ENCODE measurements around the gene PKNOX1.
"Not testable (repeated sequence)": the region's sequence is repeated elsewhere in the genome, so short reads cannot be mapped to it uniquely, and the experiment has no call there.

The PKNOX1 gene

GRCh38 chr21:42973991-42974831, at the start of gene PKNOX1:
PKNOX1 (plus strand) TSS chr21:42974562; CDS start chr21:43004382, 29,820 bp downstream.
- peaks cover 16% of the 10 kb centered on the region; the same call in 1 of the 2 replicates for H3K9me3 ChIP-seq (ENCODE audit: insufficient read depth, low read length)
- peak within 1 kb of the TSS; percentile 88 for H3K4me3 ChIP-seq (ENCODE audit: insufficient read length, low read depth)
- TF ChIP-seq SUZ12 (IDR thresholded peaks at IDR 0.05; ENCODE audit: extremely low read depth, insufficient read depth, insufficient read length) = no peak
- TF ChIP-seq YY1 (IDR thresholded peaks at IDR 0.05; ENCODE audit: insufficient read depth, insufficient read length) = no peak
- no peak for TF ChIP-seq ZNF274 (IDR thresholded peaks at IDR 0.05; ENCODE audit: low read depth, low read length)
- DNase-seq (ENCODE audit: low read depth, low spot score) = peak; percentile 100
- peaks cover 23% of the 10 kb centered on the region for H3K36me3 ChIP-seq (ENCODE audit: insufficient read depth, insufficient read length, low read length)
- no peaks in the 10 kb centered on the region for H3K27me3 ChIP-seq (ENCODE audit: insufficient read depth, insufficient read length)
- H3K9ac ChIP-seq (ENCODE audit: insufficient read length, low read depth) = peak within 1 kb of the TSS; percentile 96
- peaks cover 24% of the 10 kb centered on the region for H3K4me1 ChIP-seq (ENCODE audit: insufficient read depth, insufficient read length)

GRCh38 chr21:42925114-42925926, 49.0 kb upstream of the PKNOX1 start, which contains the start of gene ERVH48-1:
ERVH48-1 (minus strand) TSS chr21:42925630; CDS start chr21:42919006, 6,624 bp downstream.
- H3K36me3 ChIP-seq (ENCODE audit: insufficient read depth, insufficient read length, low read length) = peaks cover 27% of the 10 kb centered on the region
- H3K4me3 ChIP-seq (ENCODE audit: insufficient read length, low read depth) = peak within 1 kb of the TSS; percentile 41
- DNase-seq (ENCODE audit: low read depth, low spot score) = no peak
- H3K4me1 ChIP-seq (ENCODE audit: insufficient read depth, insufficient read length) = peaks cover 9% of the 10 kb centered on the region
- peak within 1 kb of the TSS; percentile 81 for H3K9ac ChIP-seq (ENCODE audit: insufficient read length, low read depth)
- H3K27me3 ChIP-seq (ENCODE audit: insufficient read depth, insufficient read length) = no peaks in the 10 kb centered on the region
- H3K9me3 ChIP-seq (ENCODE audit: insufficient read depth, low read length) = no peaks in the 10 kb centered on the region
- TF ChIP-seq SUZ12 (IDR thresholded peaks at IDR 0.05; ENCODE audit: extremely low read depth, insufficient read depth, insufficient read length) = no peak
- TF ChIP-seq YY1 (IDR thresholded peaks at IDR 0.05; ENCODE audit: insufficient read depth, insufficient read length) = no peak
- no peak for TF ChIP-seq ZNF274 (IDR thresholded peaks at IDR 0.05; ENCODE audit: low read depth, low read length)

- not testable (repeated sequence) for DNase-seq (ENCODE audit: low read depth, low spot score); H3K36me3 ChIP-seq (ENCODE audit: insufficient read depth, insufficient read length, low read length); H3K4me3 ChIP-seq (ENCODE audit: insufficient read length, low read depth); H3K9me3 ChIP-seq (ENCODE audit: insufficient read depth, low read length); H3K27me3 ChIP-seq (ENCODE audit: insufficient read depth, insufficient read length)
- peak overlapping the region; percentile 89 for H3K9ac ChIP-seq (ENCODE audit: insufficient read length, low read depth)
- H3K4me1 ChIP-seq (ENCODE audit: insufficient read depth, insufficient read length) = peaks cover 17% of the 10 kb centered on the region
Measured at GRCh38 chr21:42927474-42928200, 46.7 kb upstream of the PKNOX1 start.

DNA sequence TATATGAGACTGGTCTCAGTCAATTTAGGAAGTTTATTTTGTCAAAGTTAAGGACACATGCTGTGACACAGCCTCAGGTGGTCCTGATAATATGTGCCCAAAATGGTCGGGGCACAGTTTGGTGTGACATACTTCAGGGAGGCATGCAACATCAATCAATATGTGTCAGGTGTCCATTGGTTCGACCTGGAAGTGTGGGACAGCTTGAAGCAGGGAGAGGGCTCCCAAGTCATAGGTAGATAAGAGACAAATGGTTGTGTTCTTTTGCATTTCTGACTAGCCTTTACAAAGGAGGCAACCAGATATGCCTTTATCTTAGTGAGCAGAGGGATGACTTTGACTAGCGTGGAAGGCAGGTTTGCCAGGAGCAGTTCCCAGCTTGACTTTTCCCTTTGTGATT, 44.4 kb upstream of the PKNOX1 start:
- TF ChIP-seq YY1 (IDR thresholded peaks at IDR 0.05; ENCODE audit: insufficient read depth, insufficient read length) (no peak), ZNF274 (IDR thresholded peaks at IDR 0.05; ENCODE audit: low read depth, low read length) (no peak), SUZ12 (IDR thresholded peaks at IDR 0.05; ENCODE audit: extremely low read depth, insufficient read depth, insufficient read length) (no peak)
- H3K4me1 ChIP-seq (ENCODE audit: insufficient read depth, insufficient read length) = peaks cover 17% of the 10 kb centered on the region
- no peak overlapping the region for H3K9ac ChIP-seq (ENCODE audit: insufficient read length, low read depth)
- DNase-seq (ENCODE audit: low read depth, low spot score) = no peak
- no peak overlapping the region for H3K4me3 ChIP-seq (ENCODE audit: insufficient read length, low read depth)
- no peaks in the 10 kb centered on the region for H3K36me3 ChIP-seq (ENCODE audit: insufficient read depth, insufficient read length, low read length)
- H3K27me3 ChIP-seq (ENCODE audit: insufficient read depth, insufficient read length) = no peaks in the 10 kb centered on the region
- no peaks in the 10 kb centered on the region for H3K9me3 ChIP-seq (ENCODE audit: insufficient read depth, low read length)

DNA sequence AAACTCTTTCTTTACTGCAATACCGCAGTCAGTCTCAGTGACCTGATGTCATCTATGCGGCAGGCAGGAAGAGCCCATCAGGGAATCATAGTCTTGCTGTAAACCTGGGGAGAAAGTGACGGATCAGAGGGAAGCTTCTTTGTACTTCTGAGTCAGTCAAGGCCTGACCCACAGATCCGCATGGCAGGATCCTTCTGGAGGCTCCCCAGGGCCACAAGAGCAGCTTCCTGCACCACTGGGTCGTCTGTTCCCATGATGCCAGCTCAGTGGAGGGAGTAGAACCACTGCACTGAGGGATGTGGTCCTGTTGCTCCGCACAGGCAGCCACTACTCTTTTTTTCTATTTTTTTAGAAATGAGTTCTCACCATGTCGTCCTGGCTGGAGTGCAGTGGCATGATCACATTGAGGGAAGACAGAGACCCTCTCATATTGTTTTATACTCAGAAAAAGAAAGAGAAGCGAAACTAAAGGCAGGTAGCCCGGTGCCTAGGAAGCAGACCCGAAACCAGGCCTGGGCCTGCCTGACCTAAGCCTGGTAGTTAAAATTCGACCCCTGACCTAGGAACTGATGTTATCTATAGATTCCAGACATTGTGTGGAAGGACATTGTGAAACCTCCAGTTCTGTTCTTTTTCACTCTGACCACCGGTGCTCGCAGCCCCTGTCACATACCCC, 42.7 kb upstream of the PKNOX1 start:
- no peak for TF ChIP-seq ZNF274 (IDR thresholded peaks at IDR 0.05; ENCODE audit: low read depth, low read length)
- no peak for TF ChIP-seq YY1 (IDR thresholded peaks at IDR 0.05; ENCODE audit: insufficient read depth, insufficient read length)
- TF ChIP-seq SUZ12 (IDR thresholded peaks at IDR 0.05; ENCODE audit: extremely low read depth, insufficient read depth, insufficient read length) = no peak
- Histone ChIP-seq H3K4me3 (ENCODE audit: insufficient read length, low read depth) (no peak overlapping the region), H3K9ac (ENCODE audit: insufficient read length, low read depth) (peak overlapping the region; percentile 29), H3K4me1 (ENCODE audit: insufficient read depth, insufficient read length) (peaks cover 11% of the 10 kb centered on the region), H3K36me3 (ENCODE audit: insufficient read depth, insufficient read length, low read length) (no peaks in the 10 kb centered on the region), H3K9me3 (ENCODE audit: insufficient read depth, low read length) (no peaks in the 10 kb centered on the region), H3K27me3 (ENCODE audit: insufficient read depth, insufficient read length) (no peaks in the 10 kb centered on the region)
- DNase-seq (ENCODE audit: low read depth, low spot score) = no peak

- not testable (repeated sequence) for H3K9ac ChIP-seq (ENCODE audit: insufficient read length, low read depth); H3K4me3 ChIP-seq (ENCODE audit: insufficient read length, low read depth); H3K36me3 ChIP-seq (ENCODE audit: insufficient read depth, insufficient read length, low read length); H3K27me3 ChIP-seq (ENCODE audit: insufficient read depth, insufficient read length); H3K4me1 ChIP-seq (ENCODE audit: insufficient read depth, insufficient read length); H3K9me3 ChIP-seq (ENCODE audit: insufficient read depth, low read length); DNase-seq (ENCODE audit: low read depth, low spot score)
Measured at GRCh38 chr21:42932378-42933136, 41.8 kb upstream of the PKNOX1 start.

DNA sequence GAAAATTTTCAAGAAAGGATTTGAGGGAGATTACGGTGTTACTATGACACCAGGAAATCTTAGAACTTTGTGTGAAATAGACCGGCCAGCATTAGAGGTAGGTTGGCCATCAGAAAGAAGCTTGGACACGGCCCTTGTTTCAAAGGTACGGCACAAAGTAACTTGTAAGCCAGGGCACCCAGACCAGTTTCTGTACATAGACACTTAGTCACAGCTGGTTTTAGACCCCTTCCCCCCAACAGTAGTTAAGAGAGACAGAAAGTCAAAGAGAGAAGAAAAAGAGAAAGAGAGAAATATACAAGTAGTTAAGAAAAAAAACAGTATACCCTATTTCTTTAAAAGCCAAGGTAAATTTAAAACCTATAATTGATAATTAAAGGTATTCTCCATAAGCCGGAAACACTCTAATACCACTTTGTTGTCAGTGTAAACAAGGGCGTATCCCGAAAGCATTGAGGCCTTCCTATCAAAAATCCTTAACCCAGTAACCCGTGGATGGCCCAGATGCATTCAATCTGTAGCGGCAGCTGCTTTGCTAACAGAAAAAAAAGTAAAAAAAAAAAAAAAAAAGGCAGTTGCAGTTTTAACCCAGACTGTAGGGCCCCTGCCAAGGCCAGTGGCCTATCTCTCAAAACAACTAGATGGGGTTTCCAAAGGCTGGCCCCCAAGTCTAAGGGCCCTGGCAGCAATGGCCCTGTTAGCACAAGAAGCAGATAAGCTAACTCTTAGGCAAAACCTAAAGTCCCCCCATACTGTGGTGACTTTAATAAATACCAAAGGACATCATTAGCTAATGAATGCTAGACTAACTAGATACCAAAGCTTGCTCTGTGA, 41.0 kb upstream of the PKNOX1 start:
- not testable (repeated sequence) for H3K9ac ChIP-seq (ENCODE audit: insufficient read length, low read depth); DNase-seq (ENCODE audit: low read depth, low spot score); H3K4me1 ChIP-seq (ENCODE audit: insufficient read depth, insufficient read length)

DNA sequence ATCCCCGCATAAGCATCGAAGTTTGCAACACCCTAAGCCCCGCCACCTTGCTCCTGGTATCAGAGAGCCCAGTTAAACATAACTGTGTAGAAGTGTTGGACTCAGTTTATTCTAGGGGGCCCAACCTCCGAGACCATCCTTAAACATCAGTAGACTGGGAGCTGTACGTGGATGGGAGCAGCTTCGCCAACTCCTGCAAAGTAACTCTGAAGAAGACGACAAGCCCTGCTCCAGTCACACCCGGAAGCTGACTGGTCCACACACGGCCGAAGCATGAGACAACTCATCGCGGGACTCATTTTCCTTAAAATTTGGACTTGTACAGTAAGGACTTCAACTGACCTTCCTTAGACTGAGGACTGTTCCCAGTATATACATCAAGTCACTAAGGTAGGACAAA, 40.4 kb upstream of the PKNOX1 start:
- not testable (repeated sequence) for H3K4me3 ChIP-seq (ENCODE audit: insufficient read length, low read depth); H3K9me3 ChIP-seq (ENCODE audit: insufficient read depth, low read length); H3K9ac ChIP-seq (ENCODE audit: insufficient read length, low read depth); H3K27me3 ChIP-seq (ENCODE audit: insufficient read depth, insufficient read length); H3K36me3 ChIP-seq (ENCODE audit: insufficient read depth, insufficient read length, low read length); DNase-seq (ENCODE audit: low read depth, low spot score)
- H3K4me1 ChIP-seq (ENCODE audit: insufficient read depth, insufficient read length) = peaks cover 13% of the 10 kb centered on the region

More for the DNA sequence above, 41.0 kb upstream of the PKNOX1 start:
- H3K36me3 ChIP-seq (ENCODE audit: insufficient read depth, insufficient read length, low read length); H3K4me3 ChIP-seq (ENCODE audit: insufficient read length, low read depth); H3K9me3 ChIP-seq (ENCODE audit: insufficient read depth, low read length); H3K27me3 ChIP-seq (ENCODE audit: insufficient read depth, insufficient read length): not testable (repeated sequence)

Measured in NT2/D1 (cell line).